ENCODE results near the gene PLCG2.
"Not testable (repeated sequence)": the region's sequence is repeated elsewhere in the genome, so short reads cannot be mapped to it uniquely, and the experiment has no call there.

The PLCG2 gene

DNA sequence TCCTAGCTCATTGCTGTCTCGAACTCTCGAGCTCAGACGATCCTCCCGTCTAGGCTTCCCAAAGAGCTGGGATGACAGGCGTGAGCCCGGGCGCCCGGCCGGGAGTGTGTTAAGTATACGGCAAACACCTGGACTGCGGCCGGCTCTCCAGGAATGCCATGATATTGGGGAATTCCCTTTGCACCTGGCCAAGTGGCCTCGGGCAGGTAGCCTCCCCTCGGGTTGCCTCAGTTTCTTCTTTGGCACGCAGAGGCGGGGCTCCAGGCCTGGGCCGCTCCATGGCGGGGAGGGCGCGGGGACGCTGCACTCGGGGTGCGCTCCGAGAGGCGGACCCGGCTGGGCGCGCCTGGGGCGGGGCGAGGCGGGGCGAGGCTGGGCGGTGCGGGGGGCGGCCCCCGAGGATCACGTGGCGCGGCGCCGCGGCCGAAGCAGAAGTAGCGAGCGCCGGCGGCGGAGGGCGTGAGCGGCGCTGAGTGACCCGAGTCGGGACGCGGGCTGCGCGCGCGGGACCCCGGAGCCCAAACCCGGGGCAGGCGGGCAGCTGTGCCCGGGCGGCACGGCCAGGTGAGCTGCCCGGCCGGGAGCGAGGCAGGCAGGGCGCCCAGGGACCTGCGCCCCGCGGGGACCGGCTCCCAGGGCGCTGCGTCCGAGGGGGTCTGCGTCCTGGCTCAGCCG, at the start of gene PLCG2:
Gene PLCG2, plus strand, starts transcription at position 431 of the 675 bp plus-strand sequence. CDS start 6,699 bp downstream, outside the sequence.
- no peak for FAIRE-seq

DNA sequence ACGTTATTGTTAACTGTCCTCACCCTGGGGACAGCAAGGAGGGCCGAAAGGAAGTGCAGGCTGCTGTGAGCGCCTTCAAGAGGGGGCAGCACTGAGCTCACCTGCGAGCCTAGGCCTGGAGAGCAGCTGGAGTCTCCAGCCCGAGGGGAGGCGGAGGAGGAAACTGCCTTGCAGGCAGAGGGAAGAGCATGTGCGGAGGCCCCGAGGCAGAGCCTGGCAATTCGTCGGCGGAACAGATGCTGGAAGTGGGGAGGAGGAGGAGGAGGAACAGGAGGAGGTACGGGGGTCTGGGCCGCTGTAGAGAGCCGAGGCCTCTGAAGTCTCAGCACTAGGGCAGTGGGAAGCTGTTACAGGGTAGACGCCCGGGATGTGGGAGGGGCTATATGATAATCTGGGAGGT, 49.6 kb upstream of the PLCG2 start:
- no peak for FAIRE-seq

GRCh38 chr16:81730090-81731051, 48.7 kb upstream of the PLCG2 start:
- FAIRE-seq = no peak

GRCh38 chr16:81731649-81732048, 47.4 kb upstream of the PLCG2 start:
- FAIRE-seq = no peak

- FAIRE-seq = no peak
These were observed 46.4 kb upstream of the PLCG2 start for GRCh38 chr16:81732699-81733098.

GRCh38 chr16:81733295-81733694, 45.8 kb upstream of the PLCG2 start:
- FAIRE-seq = no peak

DNA sequence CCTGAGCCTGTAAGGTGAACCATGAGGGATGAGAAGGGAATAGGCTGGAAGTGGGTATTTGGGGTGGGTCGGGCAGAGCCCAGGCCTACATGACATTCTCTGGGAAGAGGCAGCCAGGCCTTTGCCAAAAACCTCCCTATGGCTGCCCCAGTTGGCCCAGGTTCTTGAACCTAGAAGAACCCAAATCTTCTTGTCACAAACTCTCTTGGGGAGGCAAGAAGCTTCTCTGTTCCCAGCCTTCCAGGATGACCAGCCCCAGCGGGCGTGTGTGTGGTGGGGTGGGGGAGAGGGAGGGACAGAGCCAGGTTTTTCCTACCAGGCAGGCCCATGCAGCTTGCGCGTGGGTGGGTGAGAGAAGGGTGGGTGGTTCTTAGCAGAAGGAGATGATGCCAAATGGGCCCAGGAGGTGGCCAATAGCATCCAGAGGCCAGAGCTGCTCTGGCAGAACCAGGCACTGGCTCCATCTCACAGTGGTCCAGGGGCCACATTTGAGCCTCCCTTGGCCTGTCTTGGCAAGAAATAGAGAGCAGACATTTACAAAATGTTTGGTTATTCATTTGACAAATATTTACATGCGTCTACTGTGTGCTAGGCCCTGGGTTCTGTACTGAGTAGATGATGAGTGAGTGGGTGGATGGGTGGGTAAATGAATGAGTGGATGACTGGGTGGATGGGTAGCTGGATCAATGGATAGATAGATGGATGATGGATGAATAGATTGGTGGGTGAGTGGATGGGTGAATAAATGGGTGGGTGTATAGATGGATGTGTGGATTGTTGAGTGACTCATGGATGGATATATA, 44.3 kb upstream of the PLCG2 start:
- no peak for FAIRE-seq

GRCh38 chr16:81737885-81738536, 41.1 kb upstream of the PLCG2 start:
- no peak for FAIRE-seq

- no peak for FAIRE-seq
These were observed 40.2 kb upstream of the PLCG2 start for GRCh38 chr16:81738783-81739496.

- FAIRE-seq = no peak
These were observed 39.6 kb upstream of the PLCG2 start for GRCh38 chr16:81739503-81739902.

DNA sequence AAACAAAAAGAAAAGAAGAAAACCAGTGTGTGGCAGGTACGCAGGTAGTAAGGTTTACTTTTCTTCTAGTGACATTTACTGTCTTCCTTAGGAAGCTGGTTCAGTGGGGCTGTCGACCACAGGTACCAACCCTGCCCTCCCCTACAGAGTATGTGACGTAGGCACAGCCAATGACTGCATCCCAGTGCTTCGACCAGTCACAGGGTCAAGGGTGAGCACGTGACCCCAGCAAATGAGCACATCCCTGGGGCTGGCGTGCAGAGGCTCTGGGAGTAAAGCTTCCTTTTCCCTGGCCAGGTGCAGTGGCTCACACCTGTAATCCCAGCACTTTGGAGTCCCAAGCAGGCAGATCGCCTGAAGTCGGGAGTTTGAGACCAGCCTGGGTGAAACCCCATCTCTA, 38.9 kb upstream of the PLCG2 start:
- no peak for FAIRE-seq

DNA sequence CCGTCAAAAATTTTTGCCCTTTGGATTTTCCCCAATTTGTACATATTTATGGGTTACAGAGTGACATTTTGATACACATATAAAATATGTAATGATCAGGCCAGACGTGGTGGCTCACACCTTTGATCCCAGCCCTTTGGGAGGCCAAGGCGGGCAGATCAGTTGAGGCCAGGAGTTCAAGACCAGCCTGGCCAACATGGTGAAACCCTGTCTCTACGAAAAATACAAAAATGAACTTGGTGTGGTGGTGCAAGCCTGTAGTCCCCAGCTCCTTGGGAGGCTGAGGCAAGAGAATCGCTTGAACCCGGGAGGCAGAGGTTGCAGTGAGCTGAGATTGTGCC, 37.7 kb upstream of the PLCG2 start:
- not testable (repeated sequence) for FAIRE-seq

GRCh38 chr16:81744385-81744784, 34.7 kb upstream of the PLCG2 start:
- no peak for FAIRE-seq

GRCh38 chr16:81744911-81745310, 34.2 kb upstream of the PLCG2 start:
- FAIRE-seq = no peak

DNA sequence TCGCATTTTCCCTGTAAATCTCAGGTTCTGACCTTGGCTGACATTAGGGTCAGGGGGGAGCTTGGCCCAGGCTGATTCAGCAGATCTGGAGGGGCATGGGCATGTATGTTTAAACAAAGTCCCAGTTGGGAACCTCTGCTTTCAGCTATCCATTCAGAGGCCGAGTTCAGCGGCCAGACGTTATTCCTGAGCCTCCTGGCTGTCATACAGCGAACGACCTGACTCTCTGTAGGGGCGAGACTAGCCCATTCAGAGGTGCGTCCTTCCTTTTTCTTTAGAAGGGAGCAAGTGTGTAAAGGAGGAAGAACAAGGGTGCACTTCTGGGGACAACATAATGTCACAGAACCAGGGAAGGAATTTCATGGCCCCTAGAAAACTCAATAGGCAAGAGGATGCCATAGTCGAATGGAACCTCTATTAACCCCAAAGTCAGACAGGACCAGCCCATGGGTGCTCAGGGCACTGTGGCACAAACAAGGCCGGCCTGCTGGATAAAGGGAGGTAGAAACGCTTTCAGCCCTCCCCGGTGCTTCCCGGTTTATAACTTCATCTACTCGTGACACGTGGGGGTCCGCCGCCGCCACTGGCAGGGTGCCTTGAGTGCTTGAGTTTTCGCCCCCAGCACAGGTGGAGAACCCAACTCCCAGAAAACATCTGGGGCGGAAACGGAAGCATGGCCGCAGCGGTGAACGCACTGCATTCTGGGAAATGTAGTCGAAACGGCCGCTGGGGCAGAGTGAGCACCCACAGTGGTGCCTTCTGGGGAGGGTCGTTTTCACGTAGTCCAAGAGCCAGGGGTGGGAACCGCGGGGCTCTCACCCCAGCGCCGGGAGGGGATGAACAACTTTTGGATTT, 33.2 kb upstream of the PLCG2 start:
- no peak for FAIRE-seq

DNA sequence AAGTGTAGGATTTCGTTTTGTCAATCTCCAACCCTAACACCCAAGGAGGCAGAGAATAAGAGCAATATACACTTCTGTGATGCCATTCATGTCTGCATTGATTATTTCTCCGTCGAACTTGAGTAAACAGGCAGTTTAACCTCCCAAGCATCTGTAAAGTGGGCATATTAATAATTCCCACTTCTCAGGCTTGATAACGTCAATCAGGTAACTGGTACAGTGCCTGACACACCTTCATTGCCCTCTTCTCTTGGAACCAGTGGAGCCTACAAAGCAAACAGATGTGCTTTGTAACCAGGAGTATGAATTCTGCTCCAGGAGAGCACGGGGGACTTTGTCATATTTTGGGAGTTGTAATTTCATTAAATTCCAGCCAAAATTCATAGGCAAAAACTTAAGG, 32.5 kb upstream of the PLCG2 start:
- no peak for FAIRE-seq

- no peak for FAIRE-seq
These were observed 30.5 kb upstream of the PLCG2 start for GRCh38 chr16:81748476-81749198.

DNA sequence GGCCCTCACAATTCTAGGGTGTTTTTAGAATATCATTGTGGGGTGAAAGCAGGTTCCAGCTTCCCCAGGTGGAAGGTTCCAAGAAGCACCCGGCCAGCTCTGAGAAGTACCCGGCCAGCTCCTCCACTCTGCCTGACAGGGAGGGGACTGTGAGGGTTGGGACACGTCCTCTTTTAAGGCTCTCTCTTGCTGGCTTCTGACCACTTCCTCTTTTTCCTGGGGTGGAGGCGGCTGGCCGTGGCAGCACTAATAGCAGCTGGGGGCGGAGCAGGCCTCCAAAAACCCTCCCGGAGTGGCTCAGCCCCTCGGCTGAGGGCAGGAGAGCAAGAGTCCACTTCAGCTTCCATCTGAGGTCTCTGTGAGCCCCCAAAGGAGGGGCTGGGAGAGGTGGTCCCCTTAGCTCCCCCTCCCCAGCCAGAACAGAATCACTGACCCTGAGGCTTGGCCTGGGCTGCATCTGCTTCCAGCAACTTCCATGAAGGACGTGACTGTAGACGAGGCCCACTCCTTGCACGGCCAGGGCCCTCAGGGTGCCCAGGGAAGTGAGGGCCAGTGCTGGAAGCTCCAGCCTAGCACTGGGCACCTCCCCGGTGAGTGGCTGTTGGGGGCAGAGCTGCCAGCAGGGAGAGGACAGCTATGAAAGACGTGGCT, 26.7 kb upstream of the PLCG2 start:
- FAIRE-seq = no peak

- FAIRE-seq = no peak
These were observed 26.2 kb upstream of the PLCG2 start for GRCh38 chr16:81752876-81753227.

DNA sequence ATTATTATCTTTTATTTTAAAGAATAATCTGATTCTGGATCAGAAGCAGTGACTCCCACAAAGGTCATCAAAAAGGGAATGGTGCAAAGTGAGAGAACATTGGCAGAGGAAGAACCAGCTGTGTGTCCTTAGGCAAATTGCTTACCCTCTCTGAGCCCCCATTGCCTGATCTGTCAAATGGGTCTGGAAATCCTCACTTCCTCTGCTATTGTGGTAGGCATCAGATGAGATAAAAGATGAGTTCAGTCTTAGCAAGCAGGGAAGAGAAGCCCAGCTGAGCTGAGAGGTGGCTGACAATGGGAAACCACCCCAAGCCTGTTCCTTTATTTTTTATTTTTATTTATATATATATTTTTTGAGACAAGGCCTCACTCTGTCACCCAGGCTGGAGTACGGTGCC, 24.2 kb upstream of the PLCG2 start:
- FAIRE-seq = no peak
